Keratinocyte (primary cell): ENCODE measurements around the gene PIK3C3. TPM values are rescaled to one million over a fixed set of nuclear protein-coding genes. Genes with fewer than 3 reads are reported as not detected.

Source experiments
- DNase-seq: peaks from one replicate; pipeline ENCODE4 v3.0.0-alpha.2; 2011; ENCODE audit warnings: low read depth, missing footprints, low spot score
- FAIRE-seq: peaks from 2 replicates; lab custom pipeline; 2011; peaks lifted over from hg19 to GRCh38; lab: Jason Lieb, UNC
- H2AFZ ChIP-seq: 2 replicates; pipeline ENCODE4 v1.6.0; 2012; ENCODE audit warnings: low read length, control low read depth, inconsistent platforms; ENCODE audit not compliant: control insufficient read depth
- H3K27ac ChIP-seq: 2 replicates; pipeline ENCODE4 v1.5.1; 2011; ENCODE audit warnings: low read length; ENCODE audit not compliant: control insufficient read depth, insufficient read depth
- H3K27me3 ChIP-seq: 3 replicates; pipeline ENCODE4 v1.6.0; 2011; ENCODE audit warnings: low read length; ENCODE audit not compliant: control insufficient read depth, insufficient read depth; ENCODE audit errors: extremely low read depth
- H3K36me3 ChIP-seq, 2 experiments: 2 replicates in 1 of 2; 3 replicates in 1 of 2; pipeline ENCODE4 v1.5.1; 2011; ENCODE audit warnings: low read length in 2 of 2, mild to moderate bottlenecking in 1 of 2; ENCODE audit not compliant: control insufficient read depth in 2 of 2, insufficient read depth in 2 of 2; ENCODE audit errors: extremely low read depth in 1 of 2
- H3K4me1 ChIP-seq: 3 replicates; pipeline ENCODE4 v1.5.1; 2011; ENCODE audit warnings: low read length; ENCODE audit not compliant: control insufficient read depth, insufficient read depth; ENCODE audit errors: extremely low read depth
- H3K4me2 ChIP-seq: 3 replicates; pipeline ENCODE4 v1.6.0; 2011; ENCODE audit warnings: low read depth, low read length; ENCODE audit not compliant: control insufficient read depth, insufficient read depth; ENCODE audit errors: extremely low read depth
- H3K4me3 ChIP-seq, 3 experiments: fragments of 200-600 bp in 1 of 3; sonication (generic) in 1 of 3; 2 replicates in 2 of 3; 3 replicates in 1 of 3; pipeline ENCODE4 v1.5.1; 2011 to 2016; ENCODE audit warnings: low read length in 3 of 3, mild to moderate bottlenecking in 3 of 3, control low read depth in 2 of 3, inconsistent platforms in 1 of 3, low read depth in 1 of 3, mixed read lengths in 1 of 3, mixed run types in 1 of 3, moderate library complexity in 1 of 3; ENCODE audit not compliant: control insufficient read depth in 2 of 3, insufficient read depth in 2 of 3; ENCODE audit errors: extremely low read depth in 1 of 3
- H3K79me2 ChIP-seq: 2 replicates; pipeline ENCODE4 v1.6.0; 2012; ENCODE audit warnings: low read length; ENCODE audit not compliant: control insufficient read depth, insufficient read depth
- H3K9ac ChIP-seq: 3 replicates; pipeline ENCODE4 v1.6.0; 2011; ENCODE audit warnings: low read length; ENCODE audit not compliant: control insufficient read depth, insufficient read depth; ENCODE audit errors: extremely low read depth
- H3K9me1 ChIP-seq: 3 replicates; pipeline ENCODE4 v1.6.0; 2011; ENCODE audit warnings: low read length; ENCODE audit not compliant: control insufficient read depth, insufficient read depth; ENCODE audit errors: extremely low read depth
- H3K9me3 ChIP-seq: 2 replicates; pipeline ENCODE4 v1.5.1; 2012; ENCODE audit warnings: low read depth, low read length; ENCODE audit not compliant: control insufficient read depth
- H4K20me1 ChIP-seq: 3 replicates; pipeline ENCODE4 v1.6.0; 2011; ENCODE audit warnings: low read length; ENCODE audit not compliant: control insufficient read depth, insufficient read depth; ENCODE audit errors: extremely low read depth
- EZH2 ChIP-seq: IDR thresholded peaks from one replicate; pipeline ENCODE4 v1.6.1; 2012; ENCODE audit warnings: inconsistent platforms, mild to moderate bottlenecking, low read length, moderate library complexity
- dilution Hi-C: fragments of 300-500 bp; cut with MboI; formaldehyde crosslinking; loops from one replicate; pipeline ENCODE4 v1.7.0; 2020; ENCODE audit warnings: low sequenced_read_pairs; ENCODE audit not compliant: extremely low pct_ligation_motif_present
- polyA plus RNA-seq, 5 experiments: library from polyadenylated mRNA; depleted of rRNA in 3 of 5; stranded (reverse) in 3 of 5; stranded (forward) in 1 of 5; unstranded in 1 of 5; fragments of >200 nt; gene quantifications; 1 replicate in 1 of 5; 2 replicates in 3 of 5; 3 replicates in 1 of 5; pipeline versions ENCODE4 v1.2.1 to v1.2.3, GENCODE V29; 2011 to 2012; ENCODE audit warnings: missing spikeins in 2 of 5, low read depth in 1 of 5, low replicate concordance in 1 of 5
- TF ChIP-seq, protein P1 (sequence below), 3 experiments: IDR thresholded peaks in 1 of 3; conservative IDR thresholded peaks in 1 of 3; optimal IDR thresholded peaks in 1 of 3; 2 replicates in 2 of 3; 3 replicates in 1 of 3; pipeline versions ENCODE3 to v1.5.1; 2011; ENCODE audit warnings: low read length in 3 of 3, mild to moderate bottlenecking in 3 of 3, moderate library complexity in 2 of 3, control low read depth in 1 of 3, inconsistent platforms in 1 of 3; ENCODE audit not compliant: insufficient read depth in 2 of 3; ENCODE audit errors: extremely low read depth in 1 of 3

The PIK3C3 gene
- polyA plus RNA-seq, 1 donor (not counting 4 experiments of a cell fraction or from before 2014, with no cell fraction given), result 65.0 TPM

DNA sequence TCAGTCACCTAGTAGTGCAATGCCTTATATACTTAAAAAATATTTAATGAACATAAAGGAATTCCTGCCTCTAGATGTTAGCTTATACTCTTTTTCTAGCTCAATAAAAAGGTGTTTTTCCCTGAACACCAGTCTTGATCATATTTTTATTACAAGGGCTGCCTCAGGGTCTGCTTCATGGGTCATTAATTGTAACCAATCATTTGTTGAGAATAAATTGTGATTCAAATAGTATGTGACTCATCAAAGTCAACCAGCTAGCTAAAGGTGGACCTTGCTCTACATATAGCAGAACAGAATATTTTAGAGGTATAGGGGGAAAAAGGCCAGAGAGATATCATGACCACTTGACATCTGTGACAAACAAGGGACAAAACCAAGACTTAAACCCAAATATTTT, 114.0 kb downstream of the PIK3C3 start:
- no peak for FAIRE-seq
- no peak for TF ChIP-seq EZH2
- TF ChIP-seq, protein P1, sequence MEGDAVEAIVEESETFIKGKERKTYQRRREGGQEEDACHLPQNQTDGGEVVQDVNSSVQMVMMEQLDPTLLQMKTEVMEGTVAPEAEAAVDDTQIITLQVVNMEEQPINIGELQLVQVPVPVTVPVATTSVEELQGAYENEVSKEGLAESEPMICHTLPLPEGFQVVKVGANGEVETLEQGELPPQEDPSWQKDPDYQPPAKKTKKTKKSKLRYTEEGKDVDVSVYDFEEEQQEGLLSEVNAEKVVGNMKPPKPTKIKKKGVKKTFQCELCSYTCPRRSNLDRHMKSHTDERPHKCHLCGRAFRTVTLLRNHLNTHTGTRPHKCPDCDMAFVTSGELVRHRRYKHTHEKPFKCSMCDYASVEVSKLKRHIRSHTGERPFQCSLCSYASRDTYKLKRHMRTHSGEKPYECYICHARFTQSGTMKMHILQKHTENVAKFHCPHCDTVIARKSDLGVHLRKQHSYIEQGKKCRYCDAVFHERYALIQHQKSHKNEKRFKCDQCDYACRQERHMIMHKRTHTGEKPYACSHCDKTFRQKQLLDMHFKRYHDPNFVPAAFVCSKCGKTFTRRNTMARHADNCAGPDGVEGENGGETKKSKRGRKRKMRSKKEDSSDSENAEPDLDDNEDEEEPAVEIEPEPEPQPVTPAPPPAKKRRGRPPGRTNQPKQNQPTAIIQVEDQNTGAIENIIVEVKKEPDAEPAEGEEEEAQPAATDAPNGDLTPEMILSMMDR (optimal IDR thresholded peaks at IDR 0.05 in 1 of 3, IDR thresholded peaks at IDR 0.05 in 1 of 3, conservative IDR thresholded peaks at IDR 0.05 in 1 of 3; ENCODE audit: extremely low read depth in 1 of 3, insufficient read depth in 2 of 3, low read length in 3 of 3), result no peak
- H4K20me1 ChIP-seq, result no peaks in the 10 kb centered on the region
- H3K36me3 ChIP-seq, result peaks cover 0 to 20% of the 10 kb centered on the region in 2 experiments
- DNase-seq, result no peak
- H3K4me1 ChIP-seq, result no peaks in the 10 kb centered on the region
- no peak overlapping the region for H3K4me2 ChIP-seq
- H2AFZ ChIP-seq, result no peak overlapping the region
- H3K27me3 ChIP-seq, result no peaks in the 10 kb centered on the region
- no peaks in the 10 kb centered on the region for H3K79me2 ChIP-seq
- no peak overlapping the region for H3K27ac ChIP-seq
- H3K9me1 ChIP-seq, result no peaks in the 10 kb centered on the region
- H3K4me3 ChIP-seq, result no peak overlapping the region
- dilution Hi-C loops, result no loop called here
- no peak overlapping the region for H3K9ac ChIP-seq
- H3K9me3 ChIP-seq, result no peaks in the 10 kb centered on the region

DNA sequence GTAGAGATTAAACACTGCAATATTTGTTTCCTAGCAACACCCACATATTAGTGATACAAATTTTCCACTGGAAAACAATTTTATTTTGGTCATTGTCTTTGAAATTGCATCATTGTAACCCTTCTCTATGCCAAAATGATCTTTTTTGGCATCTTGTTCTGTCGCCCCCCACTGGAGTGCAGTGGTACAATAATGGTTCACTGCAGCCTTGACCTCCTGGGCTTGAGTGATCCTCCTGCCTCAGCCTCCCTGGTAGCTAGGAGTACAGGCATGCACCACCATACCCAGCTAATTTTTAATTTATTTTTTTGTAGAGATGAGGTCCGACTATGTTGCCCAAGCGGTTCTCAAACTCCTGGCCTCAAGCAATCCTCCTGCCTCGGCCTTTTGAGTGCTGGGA, 117.4 kb downstream of the PIK3C3 start:
- FAIRE-seq (no peak), DNase-seq (no peak)
- Histone ChIP-seq H3K36me3 (peaks cover 0 to 14% of the 10 kb centered on the region in 2 experiments), H3K9me1 (no peaks in the 10 kb centered on the region), H3K27ac (no peak overlapping the region), H3K9ac (no peak overlapping the region), H2AFZ (no peak overlapping the region), H3K4me1 (no peaks in the 10 kb centered on the region), H3K9me3 (no peaks in the 10 kb centered on the region), H4K20me1 (no peaks in the 10 kb centered on the region), H3K79me2 (no peaks in the 10 kb centered on the region), H3K4me2 (no peak overlapping the region), H3K27me3 (no peaks in the 10 kb centered on the region), H3K4me3 (no peak overlapping the region)
- dilution Hi-C loops, result no loop called here
- no peak for TF ChIP-seq EZH2
- TF ChIP-seq, protein P1 (optimal IDR thresholded peaks at IDR 0.05 in 1 of 3, IDR thresholded peaks at IDR 0.05 in 1 of 3, conservative IDR thresholded peaks at IDR 0.05 in 1 of 3; ENCODE audit: extremely low read depth in 1 of 3, insufficient read depth in 2 of 3, low read length in 3 of 3), result peak in 1 of 3 experiments; percentile 12
